ENCODE data around the gene MAGT1. TPM values are rescaled to one million over a fixed set of nuclear protein-coding genes. Genes with fewer than 3 reads are reported as not detected.

MAGT1 gene
- total and polyA plus RNA-seq, 2 experiments from 2014 or later, result 23.4 to 42.2 TPM

GRCh38 chrX:77776659-77777058, 118.6 kb downstream of the MAGT1 start:
- no peak overlapping the region for H3K4me3 Mint-ChIP-seq
- Histone ChIP-seq H3K4me2 (no peak overlapping the region), H3K9me2 (ENCODE audit: insufficient read depth) (no peaks in the 10 kb centered on the region), H3K4me3 (no peak overlapping the region), H3K27ac (ENCODE audit: low read depth) (no peak overlapping the region), H3K36me3 (ENCODE audit: insufficient read depth) (no peaks in the 10 kb centered on the region), H3F3A (replicated peaks; ENCODE audit: low read depth) (no peaks in the 10 kb centered on the region), H3K79me2 (replicated peaks; ENCODE audit: insufficient read depth) (peaks cover 100% of the 10 kb centered on the region), H2AFZ (no peak overlapping the region), H3K4me1 (ENCODE audit: insufficient read depth) (peaks cover 5% of the 10 kb centered on the region; the same call in 1 of the 2 replicates), H3K27me3 (ENCODE audit: insufficient read depth) (no peaks in the 10 kb centered on the region), H4K20me1 (replicated peaks; ENCODE audit: insufficient read depth) (peaks cover 20% of the 10 kb centered on the region)
- no peak for TF ChIP-seq EZH2 (IDR thresholded peaks at IDR 0.05; ENCODE audit: low read depth, unreplicated experiment)
- TF ChIP-seq ZNF114 (CRISPR knock-in tag; IDR thresholded peaks at IDR 0.05), result no peak
- TF ChIP-seq, protein P1, sequence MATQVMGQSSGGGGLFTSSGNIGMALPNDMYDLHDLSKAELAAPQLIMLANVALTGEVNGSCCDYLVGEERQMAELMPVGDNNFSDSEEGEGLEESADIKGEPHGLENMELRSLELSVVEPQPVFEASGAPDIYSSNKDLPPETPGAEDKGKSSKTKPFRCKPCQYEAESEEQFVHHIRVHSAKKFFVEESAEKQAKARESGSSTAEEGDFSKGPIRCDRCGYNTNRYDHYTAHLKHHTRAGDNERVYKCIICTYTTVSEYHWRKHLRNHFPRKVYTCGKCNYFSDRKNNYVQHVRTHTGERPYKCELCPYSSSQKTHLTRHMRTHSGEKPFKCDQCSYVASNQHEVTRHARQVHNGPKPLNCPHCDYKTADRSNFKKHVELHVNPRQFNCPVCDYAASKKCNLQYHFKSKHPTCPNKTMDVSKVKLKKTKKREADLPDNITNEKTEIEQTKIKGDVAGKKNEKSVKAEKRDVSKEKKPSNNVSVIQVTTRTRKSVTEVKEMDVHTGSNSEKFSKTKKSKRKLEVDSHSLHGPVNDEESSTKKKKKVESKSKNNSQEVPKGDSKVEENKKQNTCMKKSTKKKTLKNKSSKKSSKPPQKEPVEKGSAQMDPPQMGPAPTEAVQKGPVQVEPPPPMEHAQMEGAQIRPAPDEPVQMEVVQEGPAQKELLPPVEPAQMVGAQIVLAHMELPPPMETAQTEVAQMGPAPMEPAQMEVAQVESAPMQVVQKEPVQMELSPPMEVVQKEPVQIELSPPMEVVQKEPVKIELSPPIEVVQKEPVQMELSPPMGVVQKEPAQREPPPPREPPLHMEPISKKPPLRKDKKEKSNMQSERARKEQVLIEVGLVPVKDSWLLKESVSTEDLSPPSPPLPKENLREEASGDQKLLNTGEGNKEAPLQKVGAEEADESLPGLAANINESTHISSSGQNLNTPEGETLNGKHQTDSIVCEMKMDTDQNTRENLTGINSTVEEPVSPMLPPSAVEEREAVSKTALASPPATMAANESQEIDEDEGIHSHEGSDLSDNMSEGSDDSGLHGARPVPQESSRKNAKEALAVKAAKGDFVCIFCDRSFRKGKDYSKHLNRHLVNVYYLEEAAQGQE (IDR thresholded peaks at IDR 0.05; ENCODE audit: unreplicated experiment), result no peak
- no peak for TF ChIP-seq NANOG (IDR thresholded peaks at IDR 0.05; ENCODE audit: borderline replicate concordance)
- no peak for TF ChIP-seq EZH2phosphoT487 (IDR thresholded peaks at IDR 0.05; ENCODE audit: unreplicated experiment)
- TF ChIP-seq, protein P2, sequence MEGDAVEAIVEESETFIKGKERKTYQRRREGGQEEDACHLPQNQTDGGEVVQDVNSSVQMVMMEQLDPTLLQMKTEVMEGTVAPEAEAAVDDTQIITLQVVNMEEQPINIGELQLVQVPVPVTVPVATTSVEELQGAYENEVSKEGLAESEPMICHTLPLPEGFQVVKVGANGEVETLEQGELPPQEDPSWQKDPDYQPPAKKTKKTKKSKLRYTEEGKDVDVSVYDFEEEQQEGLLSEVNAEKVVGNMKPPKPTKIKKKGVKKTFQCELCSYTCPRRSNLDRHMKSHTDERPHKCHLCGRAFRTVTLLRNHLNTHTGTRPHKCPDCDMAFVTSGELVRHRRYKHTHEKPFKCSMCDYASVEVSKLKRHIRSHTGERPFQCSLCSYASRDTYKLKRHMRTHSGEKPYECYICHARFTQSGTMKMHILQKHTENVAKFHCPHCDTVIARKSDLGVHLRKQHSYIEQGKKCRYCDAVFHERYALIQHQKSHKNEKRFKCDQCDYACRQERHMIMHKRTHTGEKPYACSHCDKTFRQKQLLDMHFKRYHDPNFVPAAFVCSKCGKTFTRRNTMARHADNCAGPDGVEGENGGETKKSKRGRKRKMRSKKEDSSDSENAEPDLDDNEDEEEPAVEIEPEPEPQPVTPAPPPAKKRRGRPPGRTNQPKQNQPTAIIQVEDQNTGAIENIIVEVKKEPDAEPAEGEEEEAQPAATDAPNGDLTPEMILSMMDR (conservative IDR thresholded peaks at IDR 0.05; ENCODE audit: low read depth in 2 of 2), result no peak
- TF ChIP-seq, protein P3, sequence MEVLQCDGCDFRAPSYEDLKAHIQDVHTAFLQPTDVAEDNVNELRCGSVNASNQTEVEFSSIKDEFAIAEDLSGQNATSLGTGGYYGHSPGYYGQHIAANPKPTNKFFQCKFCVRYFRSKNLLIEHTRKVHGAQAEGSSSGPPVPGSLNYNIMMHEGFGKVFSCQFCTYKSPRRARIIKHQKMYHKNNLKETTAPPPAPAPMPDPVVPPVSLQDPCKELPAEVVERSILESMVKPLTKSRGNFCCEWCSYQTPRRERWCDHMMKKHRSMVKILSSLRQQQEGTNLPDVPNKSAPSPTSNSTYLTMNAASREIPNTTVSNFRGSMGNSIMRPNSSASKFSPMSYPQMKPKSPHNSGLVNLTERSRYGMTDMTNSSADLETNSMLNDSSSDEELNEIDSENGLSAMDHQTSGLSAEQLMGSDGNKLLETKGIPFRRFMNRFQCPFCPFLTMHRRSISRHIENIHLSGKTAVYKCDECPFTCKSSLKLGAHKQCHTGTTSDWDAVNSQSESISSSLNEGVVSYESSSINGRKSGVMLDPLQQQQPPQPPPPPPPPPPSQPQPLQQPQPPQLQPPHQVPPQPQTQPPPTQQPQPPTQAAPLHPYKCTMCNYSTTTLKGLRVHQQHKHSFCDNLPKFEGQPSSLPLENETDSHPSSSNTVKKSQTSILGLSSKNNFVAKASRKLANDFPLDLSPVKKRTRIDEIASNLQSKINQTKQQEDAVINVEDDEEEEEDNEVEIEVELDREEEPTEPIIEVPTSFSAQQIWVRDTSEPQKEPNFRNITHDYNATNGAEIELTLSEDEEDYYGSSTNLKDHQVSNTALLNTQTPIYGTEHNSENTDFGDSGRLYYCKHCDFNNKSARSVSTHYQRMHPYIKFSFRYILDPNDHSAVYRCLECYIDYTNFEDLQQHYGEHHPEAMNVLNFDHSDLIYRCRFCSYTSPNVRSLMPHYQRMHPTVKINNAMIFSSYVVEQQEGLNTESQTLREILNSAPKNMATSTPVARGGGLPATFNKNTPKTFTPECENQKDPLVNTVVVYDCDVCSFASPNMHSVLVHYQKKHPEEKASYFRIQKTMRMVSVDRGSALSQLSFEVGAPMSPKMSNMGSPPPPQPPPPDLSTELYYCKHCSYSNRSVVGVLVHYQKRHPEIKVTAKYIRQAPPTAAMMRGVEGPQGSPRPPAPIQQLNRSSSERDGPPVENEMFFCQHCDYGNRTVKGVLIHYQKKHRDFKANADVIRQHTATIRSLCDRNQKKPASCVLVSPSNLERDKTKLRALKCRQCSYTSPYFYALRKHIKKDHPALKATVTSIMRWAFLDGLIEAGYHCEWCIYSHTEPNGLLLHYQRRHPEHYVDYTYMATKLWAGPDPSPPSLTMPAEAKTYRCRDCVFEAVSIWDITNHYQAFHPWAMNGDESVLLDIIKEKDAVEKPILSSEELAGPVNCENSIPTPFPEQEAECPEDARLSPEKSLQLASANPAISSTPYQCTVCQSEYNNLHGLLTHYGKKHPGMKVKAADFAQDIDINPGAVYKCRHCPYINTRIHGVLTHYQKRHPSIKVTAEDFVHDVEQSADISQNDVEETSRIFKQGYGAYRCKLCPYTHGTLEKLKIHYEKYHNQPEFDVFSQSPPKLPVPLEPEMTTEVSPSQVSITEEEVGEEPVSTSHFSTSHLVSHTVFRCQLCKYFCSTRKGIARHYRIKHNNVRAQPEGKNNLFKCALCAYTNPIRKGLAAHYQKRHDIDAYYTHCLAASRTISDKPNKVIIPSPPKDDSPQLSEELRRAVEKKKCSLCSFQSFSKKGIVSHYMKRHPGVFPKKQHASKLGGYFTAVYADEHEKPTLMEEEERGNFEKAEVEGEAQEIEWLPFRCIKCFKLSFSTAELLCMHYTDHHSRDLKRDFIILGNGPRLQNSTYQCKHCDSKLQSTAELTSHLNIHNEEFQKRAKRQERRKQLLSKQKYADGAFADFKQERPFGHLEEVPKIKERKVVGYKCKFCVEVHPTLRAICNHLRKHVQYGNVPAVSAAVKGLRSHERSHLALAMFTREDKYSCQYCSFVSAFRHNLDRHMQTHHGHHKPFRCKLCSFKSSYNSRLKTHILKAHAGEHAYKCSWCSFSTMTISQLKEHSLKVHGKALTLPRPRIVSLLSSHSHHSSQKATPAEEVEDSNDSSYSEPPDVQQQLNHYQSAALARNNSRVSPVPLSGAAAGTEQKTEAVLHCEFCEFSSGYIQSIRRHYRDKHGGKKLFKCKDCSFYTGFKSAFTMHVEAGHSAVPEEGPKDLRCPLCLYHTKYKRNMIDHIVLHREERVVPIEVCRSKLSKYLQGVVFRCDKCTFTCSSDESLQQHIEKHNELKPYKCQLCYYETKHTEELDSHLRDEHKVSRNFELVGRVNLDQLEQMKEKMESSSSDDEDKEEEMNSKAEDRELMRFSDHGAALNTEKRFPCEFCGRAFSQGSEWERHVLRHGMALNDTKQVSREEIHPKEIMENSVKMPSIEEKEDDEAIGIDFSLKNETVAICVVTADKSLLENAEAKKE (CRISPR knock-in tag; IDR thresholded peaks at IDR 0.05), result no peak
- no peak for TF ChIP-seq STAT1 (IDR thresholded peaks at IDR 0.05; ENCODE audit: unreplicated experiment)
- H3K9me3 Mint-ChIP-seq, result no peaks in the 10 kb centered on the region
- H3K27me3 Mint-ChIP-seq (ENCODE audit: insufficient read depth, low read depth, poor library complexity), result no peaks in the 10 kb centered on the region
- DNase-seq (ENCODE audit: low spot score) (no peak), ATAC-seq (no peak)
- peaks cover 12% of the 10 kb centered on the region for H3K4me1 Mint-ChIP-seq
- peaks cover 4% of the 10 kb centered on the region; the same call in 1 of the 3 replicates for H3K36me3 Mint-ChIP-seq (ENCODE audit: low read depth)
- no peak overlapping the region for H3K27ac Mint-ChIP-seq

All from GM23338 (cell line).